ENCODE results near the gene NFKBIA. TPM values are rescaled to one million over a fixed set of nuclear protein-coding genes. Genes with fewer than 3 reads are reported as not detected.
A peak's percentile ranks its signal among the peaks of the same experiment; 100 is the strongest.

NFKBIA gene
- total and polyA plus RNA-seq, 2 of the 8 experiments (the other 6 are each of a cell fraction or from before 2014, with no cell fraction given) = 25.9 to 49.7 TPM

DNA sequence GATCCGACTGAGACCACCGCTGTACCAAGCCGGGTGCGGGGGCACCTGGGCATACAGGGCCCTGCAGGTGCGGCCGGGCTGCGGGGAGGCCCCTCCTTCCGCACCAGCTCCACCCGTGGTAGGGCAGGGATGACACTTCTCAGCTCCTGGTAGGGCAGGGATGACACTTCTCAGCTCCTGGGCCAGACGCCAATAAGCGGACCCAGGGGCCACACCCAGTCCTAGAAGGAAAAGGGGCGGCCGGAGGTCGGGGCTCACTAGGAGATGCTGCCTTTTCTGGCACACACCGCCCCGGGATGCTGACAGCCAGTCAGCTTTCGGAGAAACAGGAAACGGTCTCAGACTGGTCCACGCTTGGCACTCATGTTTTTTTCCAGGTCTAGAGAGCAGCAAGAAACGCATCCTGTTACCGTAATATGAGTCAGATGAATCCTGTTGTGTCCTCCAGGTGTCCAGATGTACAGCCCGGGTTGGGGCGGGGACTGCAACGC lies 34.8 kb downstream of the NFKBIA start:
- peaks cover 0 to 18% (median 7%) of the 10 kb centered on the region in 4 experiments; a peak in 5 of 7 replicates for H3K4me1 ChIP-seq (replicated peaks in 1 of 4; ENCODE audit: control insufficient read depth in 3 of 4, insufficient read depth in 4 of 4, low read length in 3 of 4)
- CTCF ChIA-PET (ENCODE audit: partially characterized antibody) = interaction anchor here (0.6 to 2.7 kb wide), 8 partner anchors 35 to 529 kb away, joined by 3 to 11 read pairs (median 4); partner anchors contain the start of gene NFKBIA
- no peak overlapping the region for H3K4me3 ChIP-seq (ENCODE audit: extremely low read depth in 1 of 4, insufficient read depth in 2 of 4, low read depth in 3 of 4, low read length in 4 of 4)
- H2BK20ac ChIP-seq (ENCODE audit: low read length) = no peak overlapping the region
- FAIRE-seq = no peak
- H3K23me2 ChIP-seq (ENCODE audit: low read depth, low read length) = no peaks in the 10 kb centered on the region
- no peak overlapping the region for H3K27ac ChIP-seq (ENCODE audit: low read depth, low read length)
- H4K5ac ChIP-seq (ENCODE audit: insufficient read length, low read depth, low read length) = no peak overlapping the region
- no peaks in the 10 kb centered on the region for H4K20me1 ChIP-seq (replicated peaks in 1 of 2; ENCODE audit: control insufficient read depth in 1 of 2, insufficient read depth in 2 of 2, low read length in 2 of 2)
- H2AK5ac ChIP-seq (ENCODE audit: low read depth, low read length) = no peak overlapping the region
- DNase-seq (ENCODE audit: low read depth in 1 of 2, low spot score in 2 of 2) = no peak
- no peak overlapping the region for H2BK120ac ChIP-seq (replicated peaks; ENCODE audit: low read depth, low read length)
- H3K36me3 ChIP-seq (ENCODE audit: control insufficient read depth in 2 of 4, insufficient read depth in 4 of 4, low read length in 3 of 4) = no peaks in the 10 kb centered on the region
- H3K23ac ChIP-seq (ENCODE audit: insufficient read length) = no peak overlapping the region
- H3K79me1 ChIP-seq (ENCODE audit: low read depth, low read length) = no peaks in the 10 kb centered on the region
- H3K4ac ChIP-seq (replicated peaks; ENCODE audit: insufficient read length, low read depth, low read length) = no peak overlapping the region
- 89% methylated on average over 24 of the region's 24 CpGs; no CpG with 5 or more reads in 1 of the 2 experiments for WGBS, 2 experiments (ENCODE audit: extremely low coverage in 1 of 2, insufficient coverage in 1 of 2, insufficient read length in 1 of 2, insufficient replicate concordance in 2 of 2, low coverage in 1 of 2, low lambda C conversion rate in 2 of 2, missing lambda C conversion rate in 1 of 2)
- H3K79me2 ChIP-seq (ENCODE audit: control insufficient read depth in 1 of 2, insufficient read depth in 2 of 2, low read length in 2 of 2) = no peaks in the 10 kb centered on the region
- no peak overlapping the region for H3K18ac ChIP-seq (ENCODE audit: extremely low read depth, low read length)
- no peak overlapping the region for H2BK5ac ChIP-seq (ENCODE audit: low read depth, low read length)
- H3K56ac ChIP-seq (replicated peaks; ENCODE audit: insufficient read length, low read depth, low read length) = no peak overlapping the region
- H3K27me3 ChIP-seq (replicated peaks in 1 of 4; ENCODE audit: control insufficient read depth in 3 of 4, extremely low read depth in 1 of 4, insufficient read depth in 3 of 4, low read length in 3 of 4) = no peaks in the 10 kb centered on the region
- H2AFZ ChIP-seq (ENCODE audit: low read length) = 0 out of 2 replicates have a peak overlapping the region, but pooled peaks have one; percentile 63
- no peak overlapping the region for H2BK12ac ChIP-seq (ENCODE audit: low read depth, low read length)
- H3K4me2 ChIP-seq (ENCODE audit: insufficient read depth in 1 of 2, low read depth in 2 of 2, low read length in 2 of 2) = no peak overlapping the region
- no peak overlapping the region for H2BK15ac ChIP-seq (ENCODE audit: low read length)
- POLR2A ChIA-PET (ENCODE audit: partially characterized antibody) = interaction anchor here (0.8 to 1.8 kb wide), 4 partner anchors 28 to 1035 kb away, joined by 3 to 7 read pairs (median 4); partner anchors contain the start of gene NFKBIA
- no peak overlapping the region for H3K9ac ChIP-seq (replicated peaks in 1 of 4; ENCODE audit: extremely low read depth in 1 of 4, low read depth in 3 of 4, low read length in 3 of 4)
- no peaks in the 10 kb centered on the region for H3K9me3 ChIP-seq (ENCODE audit: insufficient read depth in 2 of 2, low read depth in 1 of 2, low read length in 1 of 2)
- H4K91ac ChIP-seq (replicated peaks; ENCODE audit: insufficient read length, low read length) = no peak overlapping the region
- H4K8ac ChIP-seq (ENCODE audit: extremely low read depth, insufficient read depth, low read length) = no peak overlapping the region
- no peak overlapping the region for H3K14ac ChIP-seq (ENCODE audit: insufficient read length)
- TF ChIP-seq, protein P1, sequence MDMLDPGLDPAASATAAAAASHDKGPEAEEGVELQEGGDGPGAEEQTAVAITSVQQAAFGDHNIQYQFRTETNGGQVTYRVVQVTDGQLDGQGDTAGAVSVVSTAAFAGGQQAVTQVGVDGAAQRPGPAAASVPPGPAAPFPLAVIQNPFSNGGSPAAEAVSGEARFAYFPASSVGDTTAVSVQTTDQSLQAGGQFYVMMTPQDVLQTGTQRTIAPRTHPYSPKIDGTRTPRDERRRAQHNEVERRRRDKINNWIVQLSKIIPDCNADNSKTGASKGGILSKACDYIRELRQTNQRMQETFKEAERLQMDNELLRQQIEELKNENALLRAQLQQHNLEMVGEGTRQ (IDR thresholded peaks at IDR 0.05; ENCODE audit: low read length) = no peak
- TF ChIP-seq, protein P2, sequence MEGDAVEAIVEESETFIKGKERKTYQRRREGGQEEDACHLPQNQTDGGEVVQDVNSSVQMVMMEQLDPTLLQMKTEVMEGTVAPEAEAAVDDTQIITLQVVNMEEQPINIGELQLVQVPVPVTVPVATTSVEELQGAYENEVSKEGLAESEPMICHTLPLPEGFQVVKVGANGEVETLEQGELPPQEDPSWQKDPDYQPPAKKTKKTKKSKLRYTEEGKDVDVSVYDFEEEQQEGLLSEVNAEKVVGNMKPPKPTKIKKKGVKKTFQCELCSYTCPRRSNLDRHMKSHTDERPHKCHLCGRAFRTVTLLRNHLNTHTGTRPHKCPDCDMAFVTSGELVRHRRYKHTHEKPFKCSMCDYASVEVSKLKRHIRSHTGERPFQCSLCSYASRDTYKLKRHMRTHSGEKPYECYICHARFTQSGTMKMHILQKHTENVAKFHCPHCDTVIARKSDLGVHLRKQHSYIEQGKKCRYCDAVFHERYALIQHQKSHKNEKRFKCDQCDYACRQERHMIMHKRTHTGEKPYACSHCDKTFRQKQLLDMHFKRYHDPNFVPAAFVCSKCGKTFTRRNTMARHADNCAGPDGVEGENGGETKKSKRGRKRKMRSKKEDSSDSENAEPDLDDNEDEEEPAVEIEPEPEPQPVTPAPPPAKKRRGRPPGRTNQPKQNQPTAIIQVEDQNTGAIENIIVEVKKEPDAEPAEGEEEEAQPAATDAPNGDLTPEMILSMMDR (IDR thresholded peaks at IDR 0.05; ENCODE audit: control extremely low read depth in 1 of 3, insufficient read depth in 1 of 3, low read depth in 1 of 3, low read length in 3 of 3) = no peak

Measured in H1 (cell line).